PC-9 (cell line): ENCODE data around the gene CDH24.

Source experiments
- EZH2 ChIP-seq: fragments of 200-600 bp; sonication (generic); IDR thresholded peaks from 2 replicates; pipeline ENCODE4 v1.8.0; 2017; ENCODE audit warnings: antibody characterized with exemption, low read depth
- TF ChIP-seq, protein P1 (sequence below): fragments of 200-600 bp; sonication (generic); conservative IDR thresholded peaks from 2 replicates; pipeline ENCODE4 v1.6.1; 2017; ENCODE audit warnings: mixed run types, antibody characterized with exemption, mild to moderate bottlenecking, moderate library complexity

DNA sequence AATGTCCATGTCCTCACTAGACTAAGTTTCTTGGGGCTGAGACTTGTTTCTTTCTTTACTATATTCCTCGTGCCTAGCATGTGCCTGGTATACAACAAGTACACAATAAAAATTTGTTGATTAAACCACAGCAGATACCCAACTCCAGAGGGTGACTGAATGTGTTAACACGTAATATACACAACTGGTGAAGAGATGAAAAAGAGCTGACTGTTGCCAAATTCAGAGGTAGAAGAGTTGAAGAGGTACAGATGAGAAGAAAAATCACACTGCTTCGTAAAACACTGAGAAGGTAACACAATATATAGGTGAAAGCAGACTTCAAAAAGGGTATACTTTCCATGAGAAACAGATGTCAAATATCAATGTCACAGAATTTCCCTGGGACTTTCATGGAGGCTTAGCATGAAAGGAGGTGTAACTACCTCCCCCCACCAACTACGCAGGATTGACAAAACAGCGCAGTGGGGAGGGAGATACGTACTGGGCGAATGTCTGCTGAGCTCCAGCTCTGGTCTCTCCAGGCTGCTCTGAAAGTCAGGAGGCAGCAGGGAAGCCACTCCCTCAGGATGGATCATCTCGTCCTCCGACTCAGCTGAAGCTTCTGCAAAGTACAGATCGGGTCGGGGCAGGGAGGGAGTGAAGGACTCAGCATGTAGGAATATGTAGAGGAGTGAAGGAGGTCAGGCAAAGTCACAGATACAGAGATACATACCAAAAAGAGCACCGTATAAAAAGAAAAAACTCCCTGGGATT, 32.4 kb upstream of the CDH24 start:
- TF ChIP-seq, protein P1, sequence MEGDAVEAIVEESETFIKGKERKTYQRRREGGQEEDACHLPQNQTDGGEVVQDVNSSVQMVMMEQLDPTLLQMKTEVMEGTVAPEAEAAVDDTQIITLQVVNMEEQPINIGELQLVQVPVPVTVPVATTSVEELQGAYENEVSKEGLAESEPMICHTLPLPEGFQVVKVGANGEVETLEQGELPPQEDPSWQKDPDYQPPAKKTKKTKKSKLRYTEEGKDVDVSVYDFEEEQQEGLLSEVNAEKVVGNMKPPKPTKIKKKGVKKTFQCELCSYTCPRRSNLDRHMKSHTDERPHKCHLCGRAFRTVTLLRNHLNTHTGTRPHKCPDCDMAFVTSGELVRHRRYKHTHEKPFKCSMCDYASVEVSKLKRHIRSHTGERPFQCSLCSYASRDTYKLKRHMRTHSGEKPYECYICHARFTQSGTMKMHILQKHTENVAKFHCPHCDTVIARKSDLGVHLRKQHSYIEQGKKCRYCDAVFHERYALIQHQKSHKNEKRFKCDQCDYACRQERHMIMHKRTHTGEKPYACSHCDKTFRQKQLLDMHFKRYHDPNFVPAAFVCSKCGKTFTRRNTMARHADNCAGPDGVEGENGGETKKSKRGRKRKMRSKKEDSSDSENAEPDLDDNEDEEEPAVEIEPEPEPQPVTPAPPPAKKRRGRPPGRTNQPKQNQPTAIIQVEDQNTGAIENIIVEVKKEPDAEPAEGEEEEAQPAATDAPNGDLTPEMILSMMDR: no peak
- no peak for TF ChIP-seq EZH2
